ENCODE data around the gene TENM4. TPM values are rescaled to one million over a fixed set of nuclear protein-coding genes. Genes with fewer than 3 reads are reported as not detected.

Gene TENM4
- polyA plus RNA-seq, 2 of the 4 experiments (the other 2 are of a cell fraction), result 0.06 to 0.31 TPM

GRCh38 chr11:78657441-78657840 lies 783.4 kb downstream of the TENM4 start:
- WGBS (ENCODE audit: missing lambda C conversion rate), result 9% methylated on average over 4 of the region's 4 CpGs
- ATAC-seq (no peak), FAIRE-seq (no peak), DNase-seq (ENCODE audit: low read depth in 1 of 2, low spot score in 1 of 2) (no peak)
- H3K4me1 ChIP-seq, result no peaks in the 10 kb centered on the region
- H3K27ac ChIP-seq, result no peak overlapping the region
- no peak overlapping the region for H3K4me3 ChIP-seq
- TF ChIP-seq HES2 (IDR thresholded peaks at IDR 0.05) (no peak), CTCF (IDR thresholded peaks at IDR 0.05) (no peak), NR3C1 (IDR thresholded peaks at IDR 0.05) (no peak), GATA3 (IDR thresholded peaks at IDR 0.05; ENCODE audit: borderline replicate concordance) (no peak), CBX8 (IDR thresholded peaks at IDR 0.05) (no peak), KDM5A (IDR thresholded peaks at IDR 0.05) (no peak), EHF (CRISPR knock-in tag; IDR thresholded peaks at IDR 0.05) (no peak), CHD4 (IDR thresholded peaks at IDR 0.05; ENCODE audit: borderline replicate concordance) (no peak), CEBPB (IDR thresholded peaks at IDR 0.05) (no peak), JUN (IDR thresholded peaks at IDR 0.05) (no peak)
- POLR2A ChIA-PET, result no interaction called here
- CTCF ChIA-PET, result interaction anchor here (4.2 kb wide), 1 partner anchor 11 kb away, joined by 35 read pairs; no protein-coding TSS in a partner anchor
- no peaks in the 10 kb centered on the region for H3K9me3 ChIP-seq
- no peak overlapping the region for H3K4me2 ChIP-seq

- ATAC-seq (no peak), FAIRE-seq (no peak), DNase-seq (ENCODE audit: low read depth in 1 of 2, low spot score in 1 of 2) (no peak)
- H3K4me2 ChIP-seq, result no peak overlapping the region
- TF ChIP-seq ZSCAN20 (CRISPR knock-in tag; IDR thresholded peaks at IDR 0.05), result no peak
- no peak for TF ChIP-seq HES2 (IDR thresholded peaks at IDR 0.05)
- TF ChIP-seq KDM1A (IDR thresholded peaks at IDR 0.05; ENCODE audit: low read depth), result no peak
- no peak for TF ChIP-seq PBX3 (IDR thresholded peaks at IDR 0.05)
- no peak for TF ChIP-seq HDAC2 (IDR thresholded peaks at IDR 0.05)
- TF ChIP-seq FOXS1 (CRISPR knock-in tag; IDR thresholded peaks at IDR 0.05), result no peak
- TF ChIP-seq RARB (CRISPR knock-in tag; IDR thresholded peaks at IDR 0.05), result no peak
- TF ChIP-seq SREBF2 (IDR thresholded peaks at IDR 0.05), result no peak
- TF ChIP-seq BCL3 (IDR thresholded peaks at IDR 0.05), result no peak
- no peak for TF ChIP-seq MAFK (IDR thresholded peaks at IDR 0.05; ENCODE audit: partially characterized antibody)
- no peak for TF ChIP-seq RNF2 (IDR thresholded peaks at IDR 0.05; ENCODE audit: borderline replicate concordance, low read depth)
- WGBS (ENCODE audit: missing lambda C conversion rate), result 39% methylated on average over 6 of the region's 6 CpGs
- H3K27ac ChIP-seq, result no peak overlapping the region
- H3K9me3 ChIP-seq, result no peaks in the 10 kb centered on the region
- no peaks in the 10 kb centered on the region for H3K4me1 ChIP-seq
- H3K4me3 ChIP-seq, result no peak overlapping the region
- ChIA-PET CTCF (interaction anchor here (1.0 to 4.2 kb wide), 2 partner anchors 10 to 17 kb away, joined by 3 to 35 read pairs; no protein-coding TSS in a partner anchor), POLR2A (no interaction called here)
Measured at GRCh38 chr11:78656984-78657383, 783.8 kb downstream of the TENM4 start.

GRCh38 chr11:78656327-78656726 lies 784.5 kb downstream of the TENM4 start:
- FAIRE-seq, result no peak

More at GRCh38 chr11:78656327-78656726, 784.5 kb downstream of the TENM4 start:
- DNase-seq (ENCODE audit: low read depth in 1 of 2, low spot score in 1 of 2) (no peak), ATAC-seq (no peak)
- 35% methylated on average over 4 of the region's 4 CpGs for WGBS (ENCODE audit: missing lambda C conversion rate)
- Histone ChIP-seq H3K4me1 (no peaks in the 10 kb centered on the region), H3K27ac (no peak overlapping the region), H3K4me3 (no peak overlapping the region), H3K4me2 (no peak overlapping the region), H3K9me3 (no peaks in the 10 kb centered on the region)
- ChIA-PET CTCF (interaction anchor here (1.0 to 4.2 kb wide), 3 partner anchors 10 to 58 kb away, joined by 3 to 35 read pairs (median 3); no protein-coding TSS in a partner anchor), POLR2A (no interaction called here)
- no peak for TF ChIP-seq MYC (IDR thresholded peaks at IDR 0.05; ENCODE audit: borderline replicate concordance, low read length)
- no peak for TF ChIP-seq EHMT2 (IDR thresholded peaks at IDR 0.05; ENCODE audit: low read depth)
- no peak for TF ChIP-seq ZFP36 (IDR thresholded peaks at IDR 0.05; ENCODE audit: borderline replicate concordance, partially characterized antibody)
- TF ChIP-seq BHLHE40 (IDR thresholded peaks at IDR 0.05; ENCODE audit: low read depth, low read length), result no peak
- TF ChIP-seq TFCP2L1 (CRISPR knock-in tag; IDR thresholded peaks at IDR 0.05), result no peak
- no peak for TF ChIP-seq RCOR1 (IDR thresholded peaks at IDR 0.05; ENCODE audit: low read depth, low read length)
- no peak for TF ChIP-seq HOXB13 (CRISPR knock-in tag; IDR thresholded peaks at IDR 0.05; ENCODE audit: low read depth)
- TF ChIP-seq TP53 (CRISPR knock-in tag; IDR thresholded peaks at IDR 0.05), result no peak
- TF ChIP-seq MAX (IDR thresholded peaks at IDR 0.05), result no peak
- TF ChIP-seq KDM1A (IDR thresholded peaks at IDR 0.05; ENCODE audit: low read depth), result no peak
- no peak for TF ChIP-seq HES2 (IDR thresholded peaks at IDR 0.05)
- TF ChIP-seq FOXS1 (CRISPR knock-in tag; IDR thresholded peaks at IDR 0.05), result no peak
- no peak for TF ChIP-seq CEBPB (IDR thresholded peaks at IDR 0.05)
- TF ChIP-seq HEYL (CRISPR knock-in tag; IDR thresholded peaks at IDR 0.05), result no peak
